ACC112 (cell line): ENCODE data around the gene ERAP2.
A peak's percentile ranks its signal among the peaks of the same experiment; 100 is the strongest.
"Not testable (repeated sequence)": the region's sequence is repeated elsewhere in the genome, so short reads cannot be mapped to it uniquely, and the experiment has no call there.

Experiments
- H2AFZ ChIP-seq: fragments of 200-600 bp; sonication (generic); one replicate; pipeline ENCODE4 v1.6.0; 2017; ENCODE audit warnings: antibody characterized with exemption, low read length; ENCODE audit not compliant: unreplicated experiment
- H3K27ac ChIP-seq: fragments of 200-600 bp; sonication (generic); 2 replicates; pipeline ENCODE4 v1.5.1; 2014; ENCODE audit warnings: low read depth, mild to moderate bottlenecking, antibody characterized with exemption, low read length, moderate library complexity
- H3K27me3 ChIP-seq: fragments of 200-600 bp; sonication (generic); 2 replicates; pipeline ENCODE4 v1.6.1; 2014; ENCODE audit warnings: mild to moderate bottlenecking, antibody characterized with exemption, low read length, moderate library complexity, mixed read lengths; ENCODE audit not compliant: insufficient read depth
- H3K36me3 ChIP-seq: fragments of 200-600 bp; sonication (generic); 2 replicates; pipeline ENCODE4 v1.6.1; 2016; ENCODE audit warnings: mild to moderate bottlenecking, antibody characterized with exemption, low read length, moderate library complexity, mixed read lengths; ENCODE audit not compliant: insufficient read depth
- H3K4me1 ChIP-seq: fragments of 200-600 bp; sonication (generic); one replicate; pipeline ENCODE4 v1.6.1; 2016; ENCODE audit warnings: low read length, mixed read lengths; ENCODE audit not compliant: insufficient read depth, unreplicated experiment, control insufficient read depth
- H3K4me3 ChIP-seq: fragments of 200-600 bp; sonication (generic); 2 replicates; pipeline ENCODE4 v1.5.1; 2014; ENCODE audit warnings: mild to moderate bottlenecking, low read depth, low read length
- H3K79me2 ChIP-seq: fragments of 200-600 bp; sonication (generic); one replicate; pipeline ENCODE4 v1.6.0; 2016; ENCODE audit warnings: low read length; ENCODE audit not compliant: control insufficient read depth, unreplicated experiment, insufficient read depth

Gene ERAP2

GRCh38 chr5:96875791-96876291 is 459 bp upstream of the ERAP2 start:
- Histone ChIP-seq H3K27ac (peak overlapping the region; percentile 58), H3K4me3 (peak overlapping the region; percentile 86), H2AFZ (peak overlapping the region; percentile 97), H3K27me3 (no peaks in the 10 kb centered on the region), H3K79me2 (peaks cover 6% of the 10 kb centered on the region), H3K4me1 (peaks cover 22% of the 10 kb centered on the region), H3K36me3 (peaks cover 6% of the 10 kb centered on the region; the same call in 1 of the 2 replicates)

DNA sequence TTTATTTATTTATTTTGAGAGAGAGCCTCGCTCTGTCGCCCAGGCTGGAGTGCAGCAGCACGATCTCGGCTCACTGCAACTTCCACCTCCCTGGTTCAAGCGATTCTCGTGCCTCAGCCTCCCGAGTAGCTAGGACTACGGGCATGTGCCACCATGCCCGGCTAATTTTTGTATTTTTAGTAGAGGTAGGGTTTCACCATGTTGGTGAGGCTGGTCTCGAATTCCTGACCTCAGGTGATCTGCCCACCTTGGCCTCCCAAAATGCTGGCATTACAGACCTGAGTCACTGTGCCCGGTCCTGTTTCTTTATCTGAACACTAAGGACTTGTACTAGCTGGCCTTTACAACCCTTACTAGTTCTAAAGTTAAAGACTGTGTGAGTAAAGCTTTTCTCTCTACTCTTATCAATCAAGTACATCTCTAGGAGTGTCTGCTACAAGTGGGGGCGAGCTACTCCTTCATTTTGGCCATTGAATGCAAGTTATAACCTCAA is 723 bp downstream of the ERAP2 start:
- H3K79me2 ChIP-seq, H3K36me3 ChIP-seq, H3K27me3 ChIP-seq: not testable (repeated sequence)
- peak overlapping the region; percentile 19 for H2AFZ ChIP-seq
- H3K4me1 ChIP-seq = peaks cover 34% of the 10 kb centered on the region
- H3K4me3 ChIP-seq = peak overlapping the region; percentile 86
- peak overlapping the region; percentile 15; the same call in 1 of the 2 replicates for H3K27ac ChIP-seq

GRCh38 chr5:96879665-96880064 is 3.4 kb downstream of the ERAP2 start:
- no peak overlapping the region for H3K4me3 ChIP-seq
- H3K27me3 ChIP-seq = no peaks in the 10 kb centered on the region
- H2AFZ ChIP-seq = no peak overlapping the region
- peaks cover 6% of the 10 kb centered on the region for H3K79me2 ChIP-seq
- peaks cover 36% of the 10 kb centered on the region for H3K4me1 ChIP-seq
- H3K36me3 ChIP-seq = peaks cover 6% of the 10 kb centered on the region; the same call in 1 of the 2 replicates
- H3K27ac ChIP-seq = peak overlapping the region; percentile 71

DNA sequence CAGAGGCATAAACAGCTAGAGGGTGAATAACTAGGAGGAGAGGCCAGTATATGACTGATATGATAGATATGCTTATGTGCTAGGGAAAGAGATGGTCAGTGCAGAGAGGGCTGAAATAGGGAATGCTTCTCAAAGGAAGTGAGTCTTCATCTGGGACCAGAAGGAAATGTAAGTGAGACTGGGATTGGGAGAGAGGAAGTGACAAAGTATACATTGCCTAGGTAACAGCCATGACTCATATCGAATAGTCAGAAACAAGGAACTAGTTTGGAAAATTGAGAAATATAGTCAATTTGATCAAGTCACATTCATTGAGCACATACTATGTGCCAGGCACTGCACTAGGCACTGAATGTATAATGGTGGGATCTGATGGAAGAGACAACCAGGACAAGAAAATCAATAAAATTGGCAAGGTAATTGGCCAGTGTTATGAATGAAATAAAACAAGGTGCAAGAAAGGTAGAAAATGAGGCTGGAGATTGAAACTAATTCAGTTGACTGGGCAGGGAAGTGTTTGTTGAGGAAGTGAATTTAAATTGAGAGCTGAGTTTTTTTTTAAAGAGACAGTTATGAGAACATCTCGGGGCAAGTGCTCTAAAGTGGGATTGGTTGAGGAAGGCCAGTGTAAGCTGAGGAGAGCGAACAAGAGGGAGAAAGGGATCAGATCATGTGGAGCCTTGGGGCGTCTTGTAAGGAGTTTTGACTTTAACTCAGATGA is 4.3 kb downstream of the ERAP2 start:
- Histone ChIP-seq H3K27me3 (no peaks in the 10 kb centered on the region), H3K27ac (peak overlapping the region; percentile 71), H3K36me3 (peaks cover 7% of the 10 kb centered on the region; the same call in 1 of the 2 replicates), H3K79me2 (peaks cover 6% of the 10 kb centered on the region), H2AFZ (no peak overlapping the region), H3K4me1 (peaks cover 34% of the 10 kb centered on the region), H3K4me3 (no peak overlapping the region)

DNA sequence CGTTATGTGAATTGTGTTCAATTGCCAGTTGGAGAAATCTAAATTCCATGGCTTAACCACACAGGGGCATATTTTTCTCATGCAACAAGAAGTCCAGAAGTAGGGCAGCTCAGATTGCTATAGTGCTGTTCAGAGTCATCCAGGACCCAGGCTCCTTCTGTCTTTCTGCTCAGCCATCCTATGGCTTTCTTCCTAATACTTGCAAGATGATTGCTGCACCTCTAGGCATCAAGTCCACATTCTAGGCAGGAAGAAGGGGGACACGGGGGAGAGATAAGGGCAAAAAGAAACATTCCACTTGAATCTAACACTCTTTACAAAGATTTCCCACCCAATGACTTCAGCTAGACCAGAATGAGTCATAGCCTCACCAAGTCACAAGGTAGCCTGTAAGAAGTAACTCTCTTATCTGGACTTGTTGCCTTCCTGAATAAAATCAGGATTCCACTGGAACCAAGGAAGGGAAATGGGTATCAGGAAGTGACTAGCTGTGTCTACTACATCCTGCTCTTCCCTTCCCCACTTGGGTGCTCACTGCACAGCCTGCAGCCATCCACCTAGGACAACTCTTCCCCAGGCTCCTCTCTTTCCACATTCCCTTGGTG is 5.3 kb downstream of the ERAP2 start:
- H3K36me3 ChIP-seq = peaks cover 11% of the 10 kb centered on the region
- 0 out of 2 replicates have a peak overlapping the region, but pooled peaks have one; percentile 5 for H3K4me3 ChIP-seq
- peaks cover 6% of the 10 kb centered on the region for H3K79me2 ChIP-seq
- H3K27me3 ChIP-seq = no peaks in the 10 kb centered on the region
- no peak overlapping the region for H2AFZ ChIP-seq
- peak overlapping the region; percentile 71 for H3K27ac ChIP-seq
- H3K4me1 ChIP-seq = peaks cover 31% of the 10 kb centered on the region

- peaks cover 23% of the 10 kb centered on the region for H3K4me1 ChIP-seq
- no peaks in the 10 kb centered on the region for H3K27me3 ChIP-seq
- no peak overlapping the region for H3K4me3 ChIP-seq
- no peak overlapping the region for H3K27ac ChIP-seq
- peaks cover 11% of the 10 kb centered on the region for H3K36me3 ChIP-seq
- no peaks in the 10 kb centered on the region for H3K79me2 ChIP-seq
- H2AFZ ChIP-seq = no peak overlapping the region
Measured at GRCh38 chr5:96883871-96884270, 7.6 kb downstream of the ERAP2 start.

DNA sequence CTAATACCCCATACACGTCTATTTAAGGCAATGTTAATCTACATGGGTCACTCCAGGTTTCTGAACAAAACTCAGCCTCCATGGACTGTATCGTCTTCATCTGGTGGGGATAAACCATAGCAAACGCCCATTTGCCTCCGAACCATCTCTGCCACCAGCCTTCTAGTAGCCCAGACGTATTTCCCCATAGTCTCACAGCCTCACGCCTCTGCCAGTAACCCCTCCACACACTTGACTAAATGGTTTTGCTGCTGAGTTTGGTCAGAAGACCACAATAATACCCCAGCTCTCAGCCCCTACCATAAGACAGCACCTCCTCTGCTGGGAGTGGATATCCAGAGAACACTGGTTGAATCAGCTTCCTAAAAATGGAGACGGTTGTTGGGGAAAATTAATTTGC is 8.7 kb downstream of the ERAP2 start:
- H3K27ac ChIP-seq = no peak overlapping the region
- H3K36me3 ChIP-seq = peaks cover 8% of the 10 kb centered on the region
- no peaks in the 10 kb centered on the region for H3K27me3 ChIP-seq
- no peak overlapping the region for H2AFZ ChIP-seq
- peaks cover 22% of the 10 kb centered on the region for H3K4me1 ChIP-seq
- no peaks in the 10 kb centered on the region for H3K79me2 ChIP-seq
- H3K4me3 ChIP-seq = no peak overlapping the region

DNA sequence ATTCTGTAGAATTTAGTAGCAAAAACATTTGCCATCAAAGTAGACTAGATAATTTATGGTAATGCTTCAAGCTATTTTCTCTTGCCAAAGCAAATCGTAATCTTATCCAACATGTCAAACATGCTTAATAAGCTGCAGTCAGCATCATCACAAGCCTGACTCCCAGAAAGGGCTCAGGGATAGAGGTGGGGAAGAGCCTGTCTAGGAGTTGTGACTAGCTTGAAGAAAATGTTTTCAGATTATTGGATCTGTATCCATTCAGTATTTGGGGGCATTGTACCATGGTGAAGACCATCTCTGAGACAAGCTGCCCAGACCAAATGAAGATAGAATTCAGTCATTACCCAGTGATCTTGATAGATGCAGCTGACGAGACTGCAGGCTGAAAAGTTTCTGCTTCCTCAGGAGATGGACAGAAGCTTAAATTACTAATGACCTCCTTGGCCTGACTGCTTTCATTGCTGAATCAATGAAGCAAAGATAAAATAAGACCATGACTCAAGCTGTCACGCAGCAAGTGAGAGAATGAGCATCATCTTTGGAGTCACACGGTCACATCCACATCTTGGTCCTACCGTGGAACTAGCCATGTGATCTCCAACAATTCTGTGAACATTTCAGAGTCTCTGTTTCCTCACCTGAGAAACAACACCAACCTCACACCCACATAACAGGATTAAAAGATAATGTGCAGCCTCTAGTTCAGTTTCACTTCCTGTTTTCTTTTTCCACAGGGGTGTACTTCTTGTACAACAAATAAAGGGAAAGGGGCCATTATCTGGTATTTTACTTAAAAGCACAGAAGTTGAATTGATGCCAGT is 9.4 kb downstream of the ERAP2 start:
- H3K27me3 ChIP-seq = no peaks in the 10 kb centered on the region
- peaks cover 16% of the 10 kb centered on the region for H3K4me1 ChIP-seq
- no peaks in the 10 kb centered on the region for H3K79me2 ChIP-seq
- no peak overlapping the region for H3K27ac ChIP-seq
- H2AFZ ChIP-seq = no peak overlapping the region
- H3K36me3 ChIP-seq = peaks cover 5% of the 10 kb centered on the region
- no peak overlapping the region for H3K4me3 ChIP-seq

GRCh38 chr5:96893342-96893741 is 17.0 kb downstream of the ERAP2 start:
- no peaks in the 10 kb centered on the region for H3K27me3 ChIP-seq
- peaks cover 12% of the 10 kb centered on the region for H3K4me1 ChIP-seq
- H2AFZ ChIP-seq = no peak overlapping the region
- H3K4me3 ChIP-seq = no peak overlapping the region
- no peaks in the 10 kb centered on the region for H3K79me2 ChIP-seq
- peaks cover 15% of the 10 kb centered on the region; the same call in 1 of the 2 replicates for H3K36me3 ChIP-seq
- peak overlapping the region; percentile 33 for H3K27ac ChIP-seq

GRCh38 chr5:96896276-96896675 is 20.0 kb downstream of the ERAP2 start:
- no peak overlapping the region for H2AFZ ChIP-seq

More at GRCh38 chr5:96896276-96896675, 20.0 kb downstream of the ERAP2 start:
- H3K79me2 ChIP-seq = no peaks in the 10 kb centered on the region
- H3K27ac ChIP-seq = no peak overlapping the region
- H3K4me1 ChIP-seq = peaks cover 12% of the 10 kb centered on the region
- H3K4me3 ChIP-seq = no peak overlapping the region
- H3K36me3 ChIP-seq = peaks cover 15% of the 10 kb centered on the region; the same call in 1 of the 2 replicates
- H3K27me3 ChIP-seq = no peaks in the 10 kb centered on the region
